OCI-LY7 (cell line): ENCODE measurements around the gene TRIO.

ENCODE experiments used
- EZH2phosphoT487 ChIP-seq: fragments of 200-600 bp; sonication (generic); IDR thresholded peaks from 2 replicates; pipeline ENCODE4 v1.6.1; 2018; ENCODE audit warnings: low read depth, borderline replicate concordance, mild to moderate bottlenecking, mixed run types, antibody characterized with exemption, low read length, moderate library complexity, mixed read lengths
- TF ChIP-seq, protein P1 (sequence below): fragments of 200-600 bp; sonication (generic); conservative IDR thresholded peaks from 2 replicates; pipeline ENCODE4 v1.5.1; 2014; ENCODE audit warnings: mild to moderate bottlenecking, antibody characterized with exemption, low read length, moderate library complexity, mixed read lengths

DNA sequence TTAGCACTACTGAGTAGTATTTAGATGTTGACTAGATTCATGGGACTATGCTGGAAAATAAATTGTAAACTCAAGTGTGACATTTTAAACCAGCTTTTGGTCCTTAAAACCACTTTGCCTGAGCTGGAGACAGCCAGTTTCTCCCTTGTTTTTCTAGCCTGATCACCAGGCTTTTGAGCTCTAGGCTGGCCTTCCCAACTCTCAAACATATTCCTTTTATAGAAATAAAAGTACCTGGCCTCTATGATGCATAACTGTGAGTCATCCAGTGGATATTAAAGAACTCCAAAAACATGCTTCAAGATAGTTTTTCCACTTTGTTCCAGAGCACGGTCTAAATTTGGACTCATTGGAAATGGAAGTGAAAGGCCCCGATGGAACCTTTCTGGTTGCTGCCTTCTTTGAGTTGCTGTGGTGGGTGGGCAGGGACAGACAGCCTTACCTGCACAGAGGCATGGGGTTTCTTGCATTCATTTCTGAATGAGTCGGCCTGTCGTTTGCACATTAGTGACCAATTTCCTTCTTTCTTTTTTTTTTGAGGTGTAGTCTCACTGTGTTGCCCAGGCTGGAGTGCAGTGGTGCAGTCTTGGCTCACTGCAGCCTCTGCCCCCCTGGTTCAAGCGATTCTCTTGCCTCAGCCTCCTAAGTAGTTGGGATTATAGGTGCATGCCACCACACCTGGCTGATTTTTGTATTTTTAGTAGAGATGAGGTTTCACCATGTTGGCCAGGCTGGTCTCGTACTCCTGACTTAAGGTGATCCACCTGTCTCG, 43.1 kb downstream of the TRIO start:
- TF ChIP-seq, protein P1, sequence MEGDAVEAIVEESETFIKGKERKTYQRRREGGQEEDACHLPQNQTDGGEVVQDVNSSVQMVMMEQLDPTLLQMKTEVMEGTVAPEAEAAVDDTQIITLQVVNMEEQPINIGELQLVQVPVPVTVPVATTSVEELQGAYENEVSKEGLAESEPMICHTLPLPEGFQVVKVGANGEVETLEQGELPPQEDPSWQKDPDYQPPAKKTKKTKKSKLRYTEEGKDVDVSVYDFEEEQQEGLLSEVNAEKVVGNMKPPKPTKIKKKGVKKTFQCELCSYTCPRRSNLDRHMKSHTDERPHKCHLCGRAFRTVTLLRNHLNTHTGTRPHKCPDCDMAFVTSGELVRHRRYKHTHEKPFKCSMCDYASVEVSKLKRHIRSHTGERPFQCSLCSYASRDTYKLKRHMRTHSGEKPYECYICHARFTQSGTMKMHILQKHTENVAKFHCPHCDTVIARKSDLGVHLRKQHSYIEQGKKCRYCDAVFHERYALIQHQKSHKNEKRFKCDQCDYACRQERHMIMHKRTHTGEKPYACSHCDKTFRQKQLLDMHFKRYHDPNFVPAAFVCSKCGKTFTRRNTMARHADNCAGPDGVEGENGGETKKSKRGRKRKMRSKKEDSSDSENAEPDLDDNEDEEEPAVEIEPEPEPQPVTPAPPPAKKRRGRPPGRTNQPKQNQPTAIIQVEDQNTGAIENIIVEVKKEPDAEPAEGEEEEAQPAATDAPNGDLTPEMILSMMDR: no peak
- no peak for TF ChIP-seq EZH2phosphoT487
